COLO668 (cell line): ENCODE results near the gene HOXA10.

Source experiments
- DNase-seq: peaks from one replicate; lab custom pipeline; 2025; ENCODE audit not compliant: unreplicated experiment; lab: John Stamatoyannopoulos, UW

Gene HOXA10

DNA sequence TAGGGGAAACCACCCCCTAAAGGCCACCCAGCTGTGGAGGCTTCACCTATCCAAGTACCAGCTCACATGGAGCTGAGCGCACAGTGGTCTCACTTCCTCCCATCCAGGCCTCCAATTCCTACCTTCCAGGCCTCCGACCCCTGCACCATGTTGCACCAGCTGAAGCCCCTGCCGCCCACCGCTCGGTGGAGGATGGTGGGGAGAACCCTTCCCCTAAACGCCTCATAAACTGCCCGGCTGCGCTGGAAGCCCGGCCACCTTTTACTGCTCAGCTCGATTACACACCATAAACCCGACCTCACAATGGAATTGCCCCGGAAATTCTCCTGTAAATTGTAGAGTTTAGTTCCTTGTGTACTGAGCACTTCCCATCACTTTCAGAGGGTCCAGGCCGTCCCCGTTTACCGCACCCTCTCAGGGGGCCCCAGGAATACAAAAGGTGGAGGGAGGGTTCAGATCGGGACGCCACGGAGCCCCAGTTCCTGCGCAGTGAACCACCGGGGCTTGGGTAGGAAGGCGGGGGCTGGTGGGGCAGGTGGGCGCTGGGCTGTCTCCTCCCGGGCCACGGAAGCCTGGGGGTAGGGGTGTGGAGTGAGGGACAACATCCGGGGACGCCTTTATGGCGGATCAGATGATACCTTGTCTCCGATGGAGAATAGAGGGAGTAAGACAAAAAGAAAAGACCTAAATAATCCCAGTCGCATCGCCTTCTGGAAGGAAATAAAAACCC is 16.3 kb downstream of the HOXA10 start:
- DNase-seq = no peak

DNA sequence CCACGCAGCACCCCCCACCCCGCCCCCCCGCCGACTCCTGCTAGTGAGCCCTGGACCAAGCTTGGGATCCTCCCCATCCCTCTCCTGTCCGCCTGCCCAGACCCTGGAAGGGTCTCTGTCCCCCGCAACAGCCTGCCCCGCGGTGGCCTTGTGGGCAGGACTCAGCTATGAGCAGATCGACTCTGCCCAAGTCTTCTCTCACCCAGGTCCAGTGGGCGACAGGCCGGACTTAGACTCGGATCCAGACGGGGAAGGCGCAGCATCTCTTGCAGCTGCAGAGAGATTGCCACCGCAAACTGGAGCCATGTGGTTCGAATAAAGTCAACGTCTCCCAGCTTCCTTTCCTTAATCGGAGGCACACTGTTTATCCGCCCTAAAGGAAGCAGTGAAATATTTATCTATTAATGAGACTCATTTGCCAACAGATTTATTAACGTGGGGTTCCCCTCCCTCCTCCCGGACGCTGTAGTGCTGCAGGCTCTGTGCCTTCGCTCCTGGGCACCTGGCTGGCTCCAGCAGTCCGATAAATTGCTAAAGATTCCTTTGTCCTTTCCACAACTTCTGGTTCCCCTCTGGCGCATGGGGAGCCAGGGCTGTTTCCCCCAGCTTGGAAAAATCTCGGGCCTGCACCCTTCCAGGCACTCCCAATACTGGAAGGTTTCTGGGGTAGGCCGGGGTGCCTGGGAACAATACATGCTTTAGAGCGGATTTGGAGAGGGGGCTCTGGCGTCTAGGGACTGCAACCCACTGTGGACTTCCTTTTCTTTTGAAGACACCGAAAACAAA is 17.0 kb downstream of the HOXA10 start:
- no peak for DNase-seq

DNA sequence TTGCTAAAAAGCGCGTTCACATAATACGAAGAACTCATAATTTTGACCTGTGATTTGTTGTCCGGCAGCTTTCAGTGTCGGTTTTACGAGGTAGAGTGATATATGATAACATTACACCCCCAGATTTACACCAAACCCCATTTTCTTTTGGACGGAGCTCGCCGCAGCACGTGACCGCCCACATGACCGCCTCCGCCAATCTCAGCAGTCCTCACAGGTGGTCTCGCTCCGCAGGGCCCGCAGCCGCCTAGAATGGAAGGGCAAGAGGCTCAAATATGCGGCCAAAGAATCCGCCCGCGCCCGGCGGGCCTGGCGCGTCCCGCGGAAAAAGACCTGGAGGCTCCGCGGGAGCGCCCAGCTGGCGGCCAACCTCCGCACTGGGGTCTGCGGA is 17.6 kb downstream of the HOXA10 start, which contains the start of gene HOXA7:
Gene HOXA7 (minus strand): TSS at position 168 of the 391 bp plus-strand sequence. CDS start 130 bp downstream, at position 38.
- DNase-seq = no peak

DNA sequence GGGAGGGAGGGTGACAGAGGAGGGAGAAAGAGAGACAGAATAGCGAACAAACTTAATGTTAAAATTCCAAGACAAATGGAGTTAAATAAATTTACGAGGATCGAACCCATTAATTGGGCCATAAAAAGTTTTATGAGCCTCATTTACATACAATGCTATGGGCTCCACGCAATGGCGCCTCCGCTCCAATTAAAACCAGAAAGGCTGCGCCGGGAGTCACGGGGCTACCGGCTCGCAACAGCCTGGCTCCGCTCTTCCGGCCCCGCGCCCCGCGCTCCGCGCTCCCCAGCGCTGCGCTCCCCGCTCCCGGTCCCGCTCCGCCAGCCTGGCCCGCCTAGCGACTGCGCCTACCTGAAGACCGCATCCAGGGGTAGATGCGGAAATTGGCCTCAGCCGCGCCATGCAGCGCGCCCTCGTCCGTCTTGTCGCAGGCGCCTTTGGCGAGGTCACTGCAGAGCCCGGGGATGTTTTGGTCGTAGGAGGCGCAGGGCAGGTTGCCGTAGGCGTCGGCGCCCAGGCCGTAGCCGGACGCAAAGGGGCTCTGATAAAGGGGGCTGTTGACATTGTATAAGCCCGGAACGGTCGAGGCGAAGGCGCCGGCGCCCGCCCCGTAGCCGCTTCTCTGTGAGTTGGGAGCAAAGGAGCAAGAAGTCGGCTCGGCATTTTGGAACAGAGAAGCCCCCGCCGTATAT is 18.2 kb downstream of the HOXA10 start:
- DNase-seq = no peak

DNA sequence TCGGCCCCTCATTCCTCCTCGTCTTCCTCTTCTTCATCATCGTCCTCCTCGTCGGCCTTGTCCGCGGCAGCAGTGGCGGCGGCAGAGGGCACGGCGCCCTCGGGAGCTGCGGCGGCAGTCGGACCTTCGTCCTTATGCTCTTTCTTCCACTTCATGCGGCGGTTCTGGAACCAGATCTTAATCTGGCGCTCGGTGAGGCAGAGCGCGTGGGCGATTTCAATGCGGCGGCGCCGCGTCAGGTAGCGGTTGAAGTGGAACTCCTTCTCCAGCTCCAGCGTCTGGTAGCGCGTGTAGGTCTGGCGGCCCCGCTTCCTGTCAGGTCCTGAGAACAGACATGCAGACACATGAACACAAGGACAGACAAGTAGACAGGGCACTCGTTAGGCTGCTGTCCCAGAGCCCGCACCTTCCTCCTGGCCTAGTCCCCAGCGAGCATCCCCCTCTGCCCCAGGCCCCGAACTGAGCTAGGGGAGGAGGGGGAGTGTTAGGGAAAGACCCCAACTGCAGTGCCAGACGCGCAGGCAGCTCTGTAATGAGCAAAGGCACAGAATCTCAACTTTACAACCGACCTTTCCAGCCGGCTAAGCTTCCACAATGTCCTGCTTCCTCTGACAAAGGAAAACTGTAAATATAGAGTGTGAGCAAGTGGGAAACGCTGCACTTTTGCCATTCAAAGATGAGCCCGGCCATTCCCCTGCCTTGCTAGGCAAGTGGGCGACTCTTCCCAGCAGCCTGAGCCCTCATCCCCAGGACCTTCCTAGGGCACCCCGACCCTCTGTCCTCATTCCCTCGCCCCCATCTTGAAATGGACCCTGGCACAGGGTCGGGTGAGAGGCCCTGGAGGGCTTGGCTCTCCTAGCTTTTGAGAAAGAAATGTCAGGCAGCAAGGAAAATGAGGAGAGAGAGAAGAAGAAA is 19.0 kb downstream of the HOXA10 start:
- no peak for DNase-seq

DNA sequence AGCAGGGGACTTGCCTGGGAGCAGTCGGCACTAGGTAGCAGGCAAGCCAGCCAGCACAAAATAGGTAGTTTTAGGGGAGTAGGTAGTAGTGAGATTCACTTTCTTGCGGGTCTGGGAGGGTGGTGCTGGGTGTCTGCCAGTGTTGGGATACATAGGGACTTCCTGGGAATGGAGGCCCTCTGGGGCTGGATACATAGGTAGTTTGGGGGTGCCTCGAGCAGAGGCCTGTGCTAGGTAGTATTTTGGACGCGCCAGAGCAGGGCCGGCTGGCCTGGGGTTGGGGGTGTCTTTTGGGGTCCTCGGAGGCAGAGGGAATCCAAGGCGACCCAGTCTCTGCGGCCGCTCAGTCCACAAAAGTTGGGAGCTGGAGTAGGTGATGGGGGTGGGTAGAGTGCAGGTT is 19.8 kb downstream of the HOXA10 start:
- DNase-seq = no peak

DNA sequence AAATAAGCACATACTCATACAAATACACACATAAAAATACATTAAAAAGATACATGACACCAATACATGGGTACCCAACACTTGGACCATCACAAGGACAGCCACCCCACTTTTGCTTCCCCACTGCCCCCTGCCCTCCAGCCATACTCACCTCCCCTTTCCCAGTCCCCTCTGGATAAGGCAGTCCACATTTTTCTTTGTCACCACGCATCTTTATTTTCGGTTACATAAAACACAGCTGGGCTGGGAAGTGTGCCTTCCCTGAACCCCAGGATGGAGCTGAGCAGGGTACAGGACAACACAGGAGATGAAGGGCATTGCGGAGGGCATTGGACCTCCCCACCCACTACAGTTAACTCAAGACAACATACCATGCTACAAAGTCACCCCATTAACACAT is 20.6 kb downstream of the HOXA10 start:
- DNase-seq = no peak

DNA sequence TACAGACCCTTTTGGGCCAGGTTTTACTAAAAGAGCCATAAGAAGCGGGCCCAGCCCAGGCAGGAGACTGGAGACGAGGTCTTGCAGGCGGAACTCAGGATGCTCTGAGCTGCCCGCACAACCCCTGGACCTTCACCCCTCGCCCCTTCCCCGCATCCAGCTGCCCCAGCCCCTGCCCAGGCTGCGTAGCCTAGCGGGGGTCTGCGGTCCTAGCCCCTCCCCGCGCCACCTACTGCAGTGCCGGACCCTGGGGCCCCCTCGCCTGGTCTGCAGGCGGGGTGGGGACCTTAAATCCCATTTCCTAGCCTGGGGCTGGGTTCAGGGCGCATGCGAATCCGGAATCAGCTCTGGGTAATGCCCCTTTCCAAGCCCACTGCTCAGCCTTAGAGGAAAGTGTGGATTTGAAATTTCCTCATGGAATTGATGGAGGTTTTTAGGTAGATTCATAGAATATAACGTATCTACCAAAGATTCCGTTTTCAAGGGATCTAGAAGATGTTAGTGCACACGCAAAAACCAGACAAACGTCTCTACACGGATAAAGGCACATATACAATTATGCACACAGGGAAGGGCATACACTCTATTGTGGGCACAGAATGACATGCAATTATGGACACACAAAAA is 21.2 kb downstream of the HOXA10 start:
- no peak for DNase-seq

DNA sequence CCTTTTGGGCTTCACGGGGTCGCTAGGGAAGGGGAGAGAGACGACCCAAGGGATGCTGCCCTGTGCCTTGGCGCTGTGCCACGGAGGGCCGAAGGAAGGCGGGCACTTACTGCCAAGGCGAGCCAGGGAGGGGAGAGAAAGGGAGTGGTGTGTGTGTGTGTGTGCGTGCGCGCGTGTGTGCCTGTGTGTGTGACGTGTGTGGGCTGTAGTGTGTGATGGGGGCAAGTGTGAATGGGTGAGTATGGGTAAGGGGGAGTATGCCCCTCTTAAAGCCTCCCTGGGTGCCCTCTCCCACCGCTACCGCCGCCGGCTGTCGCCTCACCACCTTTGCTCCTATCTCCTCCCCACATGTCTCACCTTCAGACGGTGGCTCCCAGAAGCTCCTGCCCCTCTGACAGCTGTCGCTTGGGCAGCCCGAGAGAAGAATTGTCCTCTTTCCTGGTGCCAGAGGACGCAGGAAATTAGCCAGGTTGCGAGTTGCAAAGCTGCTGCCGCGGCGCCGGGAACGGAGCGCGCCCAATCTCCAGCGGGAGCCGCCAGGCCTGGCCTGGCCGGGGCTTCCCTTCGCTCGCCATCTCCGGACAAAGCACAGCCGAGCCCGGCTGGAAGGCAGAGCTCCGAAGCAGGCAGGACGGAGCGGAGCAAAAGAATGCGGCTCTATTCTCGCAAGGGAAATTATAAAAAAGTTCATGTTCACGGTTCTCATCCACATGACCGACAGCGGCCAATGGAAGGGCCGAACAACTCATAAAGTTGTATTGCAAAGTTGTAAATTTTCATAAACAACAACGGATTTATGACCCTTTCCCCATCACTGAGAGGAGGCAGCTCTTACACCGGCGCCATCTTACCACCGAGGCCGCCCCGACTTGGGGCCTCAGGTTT is 21.9 kb downstream of the HOXA10 start, which contains the start of gene HOXA3:
Gene HOXA3 (minus strand): TSS at position 653 of the 885 bp plus-strand sequence. CDS start 41,943 bp downstream, outside the sequence.
- DNase-seq = no peak

DNA sequence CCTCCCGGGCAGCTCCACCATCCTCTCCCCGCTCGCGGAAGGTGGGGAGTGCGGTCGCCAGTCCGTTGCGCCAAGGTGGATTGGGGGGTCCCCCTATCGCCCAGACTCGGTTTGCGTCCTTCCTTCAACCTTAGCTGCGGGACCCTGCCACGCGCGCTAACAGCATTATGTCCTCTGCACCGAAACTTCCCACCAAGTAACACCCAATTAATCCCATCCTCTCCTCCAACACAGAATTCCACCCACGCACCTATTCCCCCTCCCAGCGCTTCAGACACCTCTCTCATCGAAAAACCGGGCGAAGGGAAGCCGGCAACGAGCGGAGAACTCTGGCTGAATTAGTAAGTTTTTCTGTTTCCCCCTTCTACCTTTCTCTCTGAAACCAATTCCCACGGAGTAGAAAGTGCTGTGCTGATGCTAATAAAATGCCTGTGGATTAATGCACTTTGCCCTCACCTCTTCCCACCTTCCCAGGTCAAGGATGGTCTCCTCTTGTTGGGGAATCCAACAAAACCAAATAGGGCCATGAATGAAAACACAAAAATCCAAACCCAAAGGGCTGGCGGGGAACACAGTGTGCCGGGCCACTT is 22.7 kb downstream of the HOXA10 start:
- DNase-seq = no peak

DNA sequence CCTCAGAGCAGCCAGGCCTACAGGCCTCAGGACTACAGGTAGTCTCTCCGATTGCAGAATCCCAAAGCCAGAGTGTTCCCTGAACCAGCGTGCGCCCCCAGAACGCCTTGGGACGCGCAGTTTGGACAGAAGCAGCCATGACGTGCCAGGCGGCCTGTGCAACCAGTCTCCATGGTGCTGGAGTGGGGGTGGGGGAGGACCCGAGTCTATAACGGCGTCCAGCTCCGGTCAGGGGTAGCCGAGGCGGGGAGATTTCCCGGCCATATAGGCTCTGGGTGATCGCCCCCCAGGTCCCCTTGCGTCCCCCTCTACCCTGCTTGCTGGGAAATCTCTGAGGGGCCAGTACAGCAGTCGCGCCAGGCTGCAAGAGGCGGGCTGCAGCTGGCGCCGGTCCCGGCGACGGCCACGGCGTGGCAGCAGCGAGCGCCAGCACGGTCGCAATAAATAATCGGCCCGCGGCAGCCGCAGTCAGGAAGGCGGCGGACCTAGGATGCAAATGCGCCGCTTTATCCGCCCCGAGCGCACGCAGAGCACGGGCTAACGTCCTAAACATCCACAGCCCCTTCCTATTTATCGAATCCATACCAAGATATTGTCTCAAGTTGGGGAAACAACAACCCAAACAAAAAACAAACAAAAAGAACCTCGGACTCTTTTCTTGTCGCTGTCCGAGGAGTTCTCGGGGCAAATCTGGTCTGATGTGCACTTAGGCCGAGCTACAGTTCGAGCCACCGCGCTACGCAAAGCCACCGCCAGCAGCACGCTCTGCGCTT is 23.4 kb downstream of the HOXA10 start:
- peak; percentile 95 for DNase-seq

DNA sequence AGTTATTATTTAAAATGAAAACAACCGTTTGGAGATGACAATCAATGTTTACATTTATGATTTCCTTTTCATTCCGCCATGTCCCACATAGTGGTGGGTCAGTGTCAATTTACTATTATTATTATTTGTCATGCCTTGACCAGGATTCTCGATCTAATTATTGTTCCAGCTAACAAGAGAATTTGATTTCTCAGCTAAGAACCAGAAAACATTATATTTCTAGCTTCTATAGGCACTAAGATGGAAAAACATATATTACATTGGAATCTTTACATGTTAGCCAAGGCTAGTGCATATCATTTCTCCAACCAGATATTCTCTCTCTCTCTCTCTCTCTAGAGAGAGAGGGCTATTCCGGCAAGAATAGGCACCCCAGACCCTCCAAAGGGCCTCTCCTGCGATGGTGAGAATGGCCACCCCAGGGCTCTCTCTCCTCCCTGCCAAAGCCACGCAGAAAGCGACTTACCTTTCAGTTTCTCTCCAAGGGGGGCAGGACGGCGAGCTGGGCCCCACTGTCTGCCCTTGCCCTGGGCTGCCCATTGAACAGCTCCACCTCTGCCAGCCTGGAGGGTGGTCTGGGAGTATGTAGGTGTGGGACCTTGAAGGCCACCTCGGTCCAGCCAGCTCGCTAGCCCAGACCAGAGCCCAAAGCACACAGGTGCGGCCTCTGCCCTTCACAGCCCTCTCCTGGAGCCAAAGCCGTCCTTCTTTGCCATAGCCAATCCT is 24.1 kb downstream of the HOXA10 start:
- DNase-seq = no peak

DNA sequence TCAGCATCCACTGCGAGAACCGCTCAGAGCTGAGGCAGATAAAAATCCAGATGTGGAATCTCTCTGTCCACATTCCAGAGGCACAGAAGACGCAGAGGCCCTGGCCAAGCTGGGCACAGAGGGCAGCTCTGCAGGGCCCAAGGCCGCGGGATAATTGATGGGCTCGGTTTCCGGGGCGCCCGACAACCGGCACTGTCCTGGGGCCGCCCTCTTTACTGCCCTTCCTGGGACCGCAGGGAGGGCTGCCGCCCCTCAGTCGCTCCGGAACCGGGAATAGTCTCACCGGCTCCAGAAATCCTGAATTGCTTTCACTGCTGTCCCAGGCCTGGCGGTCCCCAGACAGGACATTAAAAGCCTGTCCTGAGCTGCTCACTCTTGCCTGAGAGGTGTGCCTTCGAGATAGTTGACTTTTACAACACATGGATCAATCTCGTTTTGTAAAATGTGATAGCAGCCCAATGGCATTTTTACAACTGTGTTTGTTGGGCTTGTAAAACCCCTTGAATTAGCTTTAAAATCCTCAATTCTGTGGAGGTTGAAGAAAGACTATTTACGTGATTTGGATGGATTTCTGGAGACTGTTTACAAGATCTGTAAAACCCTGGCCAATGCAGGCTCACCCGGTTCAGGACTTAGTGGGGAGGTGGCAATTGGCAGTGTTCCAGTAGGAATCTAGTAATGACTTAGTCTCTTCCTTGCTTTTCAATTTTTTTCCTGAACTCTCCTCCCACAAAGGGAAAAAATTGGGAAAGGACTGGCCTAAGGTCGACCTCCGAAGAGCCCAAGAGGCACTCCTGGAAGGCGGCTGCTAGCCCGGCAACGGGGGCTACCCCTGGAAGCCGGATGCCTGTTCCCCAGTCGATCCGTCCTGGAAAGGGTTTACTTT is 25.1 kb downstream of the HOXA10 start:
- DNase-seq = no peak

DNA sequence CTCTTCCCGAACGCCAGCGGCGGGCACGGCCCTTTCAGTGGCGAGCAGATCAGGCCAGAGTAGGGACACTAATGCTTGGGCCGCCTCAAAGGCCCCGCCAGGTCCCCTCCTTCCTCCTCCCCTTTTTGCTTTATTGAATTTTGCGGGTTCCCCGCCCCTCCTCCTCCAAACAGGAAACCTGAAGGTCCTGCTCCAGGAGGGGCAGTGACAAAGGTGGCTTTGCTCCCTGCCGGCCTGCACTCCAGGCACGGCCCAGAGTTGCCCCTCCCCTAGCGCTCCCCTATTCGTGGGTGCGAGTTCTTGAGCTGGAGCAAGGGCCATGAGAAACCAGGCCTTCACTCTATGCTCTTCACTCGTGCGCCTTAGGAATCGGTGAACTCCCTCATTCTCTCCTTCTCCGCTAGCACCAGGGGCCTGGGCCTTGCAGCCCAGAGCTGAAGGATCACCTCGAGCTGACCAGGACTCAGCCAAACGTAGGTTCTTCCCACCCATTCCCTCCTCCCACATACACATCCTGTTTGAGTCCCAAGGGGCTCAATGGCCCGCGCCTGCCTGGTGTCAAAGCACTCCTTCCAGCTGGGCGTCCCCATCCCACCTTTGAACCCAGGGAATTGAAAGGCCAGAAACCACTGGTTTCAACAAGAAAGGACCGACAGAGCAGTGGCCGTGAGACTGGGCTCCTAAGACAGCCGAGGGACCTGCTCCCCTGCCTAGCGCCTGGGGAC is 25.9 kb downstream of the HOXA10 start:
- DNase-seq = no peak

DNA sequence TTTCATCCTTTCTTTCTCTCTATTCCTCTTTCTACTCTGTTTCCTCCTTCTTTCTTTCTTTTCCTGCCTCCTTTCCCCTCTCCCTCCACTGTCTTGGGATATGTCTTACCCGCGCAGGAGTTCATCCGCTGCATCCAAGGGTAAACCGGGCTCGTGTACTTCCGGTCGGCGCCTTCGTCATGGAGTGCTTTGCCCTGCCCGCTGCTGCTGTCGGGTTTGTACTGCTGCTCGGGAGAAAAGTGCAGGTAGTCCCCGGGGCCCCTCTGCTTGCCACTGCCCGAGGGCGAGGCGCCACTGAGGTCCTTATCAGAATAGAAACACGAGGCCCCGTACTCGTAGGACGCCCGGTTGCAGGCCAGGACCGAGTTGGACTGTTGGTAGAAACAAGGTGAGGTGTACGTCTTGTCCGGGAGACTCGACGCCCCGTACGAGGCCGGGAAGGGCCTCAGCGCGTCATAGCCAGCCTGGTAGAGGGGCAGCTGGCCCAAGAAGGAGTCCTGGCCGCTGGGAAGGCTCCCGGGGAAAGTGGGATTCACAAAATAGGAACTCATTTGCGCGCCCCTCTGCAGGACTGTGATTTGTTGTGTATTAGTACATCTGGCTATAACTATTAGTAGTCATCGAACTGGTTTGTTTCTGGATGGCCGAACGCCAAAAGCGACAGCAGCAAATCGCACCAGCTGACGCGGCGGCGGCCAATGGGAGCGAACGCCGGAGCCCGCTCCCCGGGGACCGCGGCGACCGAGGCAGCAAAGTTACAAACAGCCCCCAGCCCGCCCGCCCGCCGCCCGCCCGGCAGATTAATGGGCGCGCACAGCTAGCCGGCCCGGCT is 26.7 kb downstream of the HOXA10 start, which contains the start of gene HOXA6:
Gene HOXA6 (minus strand): TSS at position 576 of the 832 bp plus-strand sequence. CDS start 25 bp downstream, at position 551.
- DNase-seq = peak; percentile 82
